Measurements from ENCODE around the gene RPL9. TPM values are rescaled to one million over a fixed set of nuclear protein-coding genes. Genes with fewer than 3 reads are reported as not detected.

RPL9 gene
- total and polyA plus RNA-seq, 3 experiments from 2014 or later, result 1,627 to 1,921 (median 1,651) TPM

DNA sequence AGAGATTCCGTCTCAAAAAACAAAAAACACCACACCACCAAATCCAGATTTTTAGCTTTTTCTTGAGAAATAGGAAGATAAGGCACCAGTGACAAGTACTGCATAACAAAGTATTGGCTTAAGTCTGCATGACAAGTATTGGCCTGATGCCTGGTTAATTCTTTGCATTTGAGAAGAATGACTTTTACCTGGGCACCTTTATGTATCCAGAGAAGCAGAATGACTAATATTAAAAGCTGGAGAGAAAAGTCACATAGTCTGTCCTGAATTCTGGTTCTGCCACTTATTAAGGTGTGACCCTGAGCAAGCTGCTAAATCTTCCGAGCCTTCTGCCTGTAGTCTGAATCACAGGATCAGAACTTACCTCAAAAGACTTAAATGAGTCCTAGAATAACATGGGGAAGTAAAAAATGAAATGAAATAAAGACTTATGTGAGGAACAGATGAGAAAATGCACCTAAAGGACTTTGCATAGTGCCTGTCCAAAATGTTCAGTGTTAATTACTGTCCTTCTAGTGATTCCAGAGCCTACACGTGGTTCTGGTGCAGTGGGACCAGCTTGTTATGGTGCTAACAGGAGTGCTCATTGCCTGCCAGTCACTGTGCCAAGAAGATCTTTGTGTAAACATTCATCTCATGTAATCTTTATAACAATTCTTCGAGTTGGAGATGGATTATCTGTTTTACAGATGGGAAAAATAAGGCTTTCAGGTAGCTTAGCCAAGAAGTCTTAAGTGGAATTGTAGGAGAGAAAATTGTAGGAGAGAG, 36.9 kb upstream of the RPL9 start:
- ChIA-PET CTCF (interaction anchor here (0.6 kb wide), 1 partner anchor 230 kb away, joined by 5 read pairs; no protein-coding TSS in a partner anchor), POLR2A (no interaction called here)
- no peaks in the 10 kb centered on the region for H3K27me3 Mint-ChIP-seq
- H3K4me1 ChIP-seq (ENCODE audit: insufficient read depth, low read length), result no peaks in the 10 kb centered on the region
- no peak overlapping the region for H3K27ac Mint-ChIP-seq
- peaks cover 3 to 15% (median 7%) of the 10 kb centered on the region in 3 donors for H3K36me3 Mint-ChIP-seq
- no peak overlapping the region for H3K4me3 Mint-ChIP-seq
- DNase-seq, result no peak
- no peaks in the 10 kb centered on the region for H3K36me3 ChIP-seq (ENCODE audit: insufficient read depth, low read length)
- H3K4me3 ChIP-seq (ENCODE audit: low read length), result no peak overlapping the region
- H3K27me3 ChIP-seq (ENCODE audit: insufficient read depth, low read length, poor library complexity, severe bottlenecking), result no peaks in the 10 kb centered on the region
- H3K9me3 ChIP-seq (ENCODE audit: low read length), result no peaks in the 10 kb centered on the region
- no peaks in the 10 kb centered on the region for H3K4me1 Mint-ChIP-seq
- no peak overlapping the region for H3K27ac ChIP-seq (ENCODE audit: low read depth, low read length)
- H3K9me3 Mint-ChIP-seq, result no peaks in the 10 kb centered on the region

DNA sequence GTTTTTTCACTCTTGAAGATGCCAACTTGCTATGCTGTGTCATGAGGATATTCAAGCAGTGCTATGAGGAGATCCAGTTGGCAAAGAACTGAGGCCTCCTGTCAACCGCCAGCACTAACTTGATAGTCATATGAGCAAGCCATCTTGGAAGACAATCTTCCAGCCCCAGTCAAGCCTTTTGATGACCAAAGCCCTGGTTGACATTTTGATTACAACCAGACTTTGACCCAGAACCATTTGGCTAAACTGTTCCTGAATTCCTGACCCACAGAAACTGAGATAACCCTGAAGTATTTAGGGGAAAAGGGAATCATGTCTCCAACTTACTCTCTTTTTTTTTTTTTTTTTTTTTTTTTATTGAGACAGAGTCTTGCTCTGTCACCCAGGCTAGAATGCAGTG, 35.6 kb upstream of the RPL9 start:
- ChIA-PET CTCF (no interaction called here), POLR2A (no interaction called here)
- DNase-seq, result no peak
- Histone ChIP-seq H3K27me3 (ENCODE audit: insufficient read depth, low read length, poor library complexity, severe bottlenecking) (no peaks in the 10 kb centered on the region), H3K9me3 (ENCODE audit: low read length) (no peaks in the 10 kb centered on the region), H3K36me3 (ENCODE audit: insufficient read depth, low read length) (no peaks in the 10 kb centered on the region), H3K4me3 (ENCODE audit: low read length) (no peak overlapping the region), H3K4me1 (ENCODE audit: insufficient read depth, low read length) (no peaks in the 10 kb centered on the region), H3K27ac (ENCODE audit: low read depth, low read length) (no peak overlapping the region)
- Mint-ChIP-seq H3K4me1 (no peaks in the 10 kb centered on the region), H3K27me3 (no peaks in the 10 kb centered on the region), H3K9me3 (no peaks in the 10 kb centered on the region), H3K4me3 (no peak overlapping the region), H3K36me3 (peaks cover 0 to 9% (median 4%) of the 10 kb centered on the region in 3 donors), H3K27ac (no peak overlapping the region)

GRCh38 chr4:39490322-39490721, 31.6 kb upstream of the RPL9 start:
- no peak for DNase-seq
- no peak overlapping the region for H3K27ac ChIP-seq (ENCODE audit: low read depth, low read length)
- ChIA-PET CTCF (interaction anchor here (1.5 kb wide), 1 partner anchor 12 kb away, joined by 4 read pairs; no protein-coding TSS in a partner anchor), POLR2A (no interaction called here)
- H3K27me3 Mint-ChIP-seq, result no peaks in the 10 kb centered on the region
- no peak overlapping the region for H3K4me3 ChIP-seq (ENCODE audit: low read length)
- H3K9me3 Mint-ChIP-seq, result no peaks in the 10 kb centered on the region
- no peaks in the 10 kb centered on the region for H3K4me1 Mint-ChIP-seq
- H3K27ac Mint-ChIP-seq, result peak overlapping the region in 1 of 8 donors; percentile 13
- H3K27me3 ChIP-seq (ENCODE audit: insufficient read depth, low read length, poor library complexity, severe bottlenecking), result no peaks in the 10 kb centered on the region
- H3K4me1 ChIP-seq (ENCODE audit: insufficient read depth, low read length), result no peaks in the 10 kb centered on the region
- H3K9me3 ChIP-seq (ENCODE audit: low read length), result no peaks in the 10 kb centered on the region
- no peak overlapping the region for H3K4me3 Mint-ChIP-seq
- H3K36me3 Mint-ChIP-seq, result no peaks in the 10 kb centered on the region
- H3K36me3 ChIP-seq (ENCODE audit: insufficient read depth, low read length), result no peaks in the 10 kb centered on the region

- Mint-ChIP-seq H3K9me3 (peaks cover 0 to 2% (median 0%) of the 10 kb centered on the region in 5 donors), H3K36me3 (peaks cover 0 to 6% (median 0%) of the 10 kb centered on the region in 3 donors), H3K27ac (no peak overlapping the region), H3K4me3 (no peak overlapping the region), H3K4me1 (no peaks in the 10 kb centered on the region), H3K27me3 (no peaks in the 10 kb centered on the region)
- DNase-seq, result no peak
- Histone ChIP-seq H3K27ac (ENCODE audit: low read depth, low read length) (no peak overlapping the region), H3K4me1 (ENCODE audit: insufficient read depth, low read length) (no peaks in the 10 kb centered on the region), H3K36me3 (ENCODE audit: insufficient read depth, low read length) (no peaks in the 10 kb centered on the region), H3K9me3 (ENCODE audit: low read length) (no peaks in the 10 kb centered on the region), H3K4me3 (ENCODE audit: low read length) (no peak overlapping the region), H3K27me3 (ENCODE audit: insufficient read depth, low read length, poor library complexity, severe bottlenecking) (no peaks in the 10 kb centered on the region)
- ChIA-PET POLR2A (no interaction called here), CTCF (no interaction called here)
Observed at GRCh38 chr4:39486221-39486804, 27.6 kb upstream of the RPL9 start.

DNA sequence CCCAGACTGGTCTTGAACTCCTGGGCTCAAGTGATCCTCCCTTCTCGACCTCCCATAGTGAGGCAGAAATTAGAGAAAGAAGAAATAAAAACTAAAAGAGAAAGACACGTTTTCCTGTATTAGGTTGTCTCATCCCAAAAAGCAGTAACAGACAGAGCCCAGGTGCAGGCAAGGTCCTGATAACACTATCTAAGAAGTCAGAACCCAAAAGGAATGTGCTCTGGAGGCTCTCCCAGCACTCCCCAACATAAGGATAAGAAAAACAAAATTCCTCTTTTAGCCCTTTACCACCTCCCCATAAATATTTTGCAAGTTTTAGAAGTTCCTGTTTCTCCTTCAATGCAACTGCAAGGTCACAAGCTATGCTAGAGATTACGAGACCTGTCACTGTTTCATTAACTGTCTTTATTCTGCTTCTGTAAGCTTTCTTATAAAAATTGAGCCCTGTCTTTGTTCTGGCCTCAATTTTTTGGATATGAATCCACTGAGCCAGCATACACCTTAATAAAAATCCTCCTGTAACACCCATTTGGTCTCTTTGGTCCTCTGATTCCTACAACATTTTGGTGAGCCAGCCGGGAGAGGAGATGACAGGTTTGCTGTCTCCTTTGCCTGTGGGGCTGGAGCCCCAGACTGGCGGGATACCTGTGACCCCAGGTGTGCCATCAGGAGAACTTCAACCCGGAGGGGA, 26.0 kb upstream of the RPL9 start:
- no peaks in the 10 kb centered on the region for H3K36me3 ChIP-seq (ENCODE audit: insufficient read depth, low read length)
- no peaks in the 10 kb centered on the region for H3K9me3 ChIP-seq (ENCODE audit: low read length)
- Mint-ChIP-seq H3K9me3 (peaks cover 0 to 2% (median 0%) of the 10 kb centered on the region in 5 donors), H3K27me3 (no peaks in the 10 kb centered on the region), H3K4me1 (no peaks in the 10 kb centered on the region), H3K4me3 (no peak overlapping the region), H3K36me3 (peaks cover 0 to 6% (median 0%) of the 10 kb centered on the region in 3 donors), H3K27ac (no peak overlapping the region)
- H3K4me3 ChIP-seq (ENCODE audit: low read length), result no peak overlapping the region
- no peaks in the 10 kb centered on the region for H3K27me3 ChIP-seq (ENCODE audit: insufficient read depth, low read length, poor library complexity, severe bottlenecking)
- no peaks in the 10 kb centered on the region for H3K4me1 ChIP-seq (ENCODE audit: insufficient read depth, low read length)
- ChIA-PET POLR2A (no interaction called here), CTCF (no interaction called here)
- no peak for DNase-seq
- no peak overlapping the region for H3K27ac ChIP-seq (ENCODE audit: low read depth, low read length)

- Histone ChIP-seq H3K4me1 (ENCODE audit: insufficient read depth, low read length) (no peaks in the 10 kb centered on the region), H3K27me3 (ENCODE audit: insufficient read depth, low read length, poor library complexity, severe bottlenecking) (no peaks in the 10 kb centered on the region), H3K27ac (ENCODE audit: low read depth, low read length) (no peak overlapping the region), H3K4me3 (ENCODE audit: low read length) (no peak overlapping the region), H3K36me3 (ENCODE audit: insufficient read depth, low read length) (no peaks in the 10 kb centered on the region), H3K9me3 (ENCODE audit: low read length) (no peaks in the 10 kb centered on the region)
- DNase-seq, result no peak
- H3K4me1 Mint-ChIP-seq, result no peaks in the 10 kb centered on the region
- peaks cover 0 to 2% (median 0%) of the 10 kb centered on the region in 5 donors for H3K9me3 Mint-ChIP-seq
- peaks cover 0 to 11% (median 6%) of the 10 kb centered on the region in 3 donors for H3K36me3 Mint-ChIP-seq
- ChIA-PET CTCF (no interaction called here), POLR2A (no interaction called here)
- H3K27me3 Mint-ChIP-seq, result no peaks in the 10 kb centered on the region
- no peak overlapping the region for H3K4me3 Mint-ChIP-seq
- H3K27ac Mint-ChIP-seq, result no peak overlapping the region
Observed at GRCh38 chr4:39480902-39481695, 22.4 kb upstream of the RPL9 start.

- POLR2A ChIA-PET, result interaction anchor here (0.6 kb wide), 1 partner anchor 1626 kb away, joined by 3 read pairs; no protein-coding TSS in a partner anchor
Observed at GRCh38 chr4:39480251-39480650, 21.5 kb upstream of the RPL9 start.

More at GRCh38 chr4:39480251-39480650, 21.5 kb upstream of the RPL9 start:
- H3K4me3 ChIP-seq (ENCODE audit: low read length), result no peak overlapping the region
- CTCF ChIA-PET, result no interaction called here
- peaks cover 0 to 2% (median 0%) of the 10 kb centered on the region in 5 donors for H3K9me3 Mint-ChIP-seq
- H3K4me3 Mint-ChIP-seq, result no peak overlapping the region
- H3K27ac ChIP-seq (ENCODE audit: low read depth, low read length), result no peak overlapping the region
- H3K9me3 ChIP-seq (ENCODE audit: low read length), result no peaks in the 10 kb centered on the region
- no peaks in the 10 kb centered on the region for H3K4me1 Mint-ChIP-seq
- no peaks in the 10 kb centered on the region for H3K36me3 ChIP-seq (ENCODE audit: insufficient read depth, low read length)
- no peaks in the 10 kb centered on the region for H3K4me1 ChIP-seq (ENCODE audit: insufficient read depth, low read length)
- no peaks in the 10 kb centered on the region for H3K27me3 ChIP-seq (ENCODE audit: insufficient read depth, low read length, poor library complexity, severe bottlenecking)
- peaks cover 2 to 14% (median 6%) of the 10 kb centered on the region in 3 donors for H3K36me3 Mint-ChIP-seq
- no peak for DNase-seq
- no peak overlapping the region for H3K27ac Mint-ChIP-seq
- no peaks in the 10 kb centered on the region for H3K27me3 Mint-ChIP-seq
